Activated T-cell treated with anti-CD3 and anti-CD28 coated beads for 24 hours (primary cell): Measurements from ENCODE around the gene ZNF385B.

Experiments
- DNase-seq: peaks from one replicate; pipeline ENCODE4 v3.0.0-alpha.2; 2020; ENCODE audit warnings: low read depth

The ZNF385B gene

GRCh38 chr2:179550849-179551248 lies 310.6 kb downstream of the ZNF385B start:
- DNase-seq = no peak

DNA sequence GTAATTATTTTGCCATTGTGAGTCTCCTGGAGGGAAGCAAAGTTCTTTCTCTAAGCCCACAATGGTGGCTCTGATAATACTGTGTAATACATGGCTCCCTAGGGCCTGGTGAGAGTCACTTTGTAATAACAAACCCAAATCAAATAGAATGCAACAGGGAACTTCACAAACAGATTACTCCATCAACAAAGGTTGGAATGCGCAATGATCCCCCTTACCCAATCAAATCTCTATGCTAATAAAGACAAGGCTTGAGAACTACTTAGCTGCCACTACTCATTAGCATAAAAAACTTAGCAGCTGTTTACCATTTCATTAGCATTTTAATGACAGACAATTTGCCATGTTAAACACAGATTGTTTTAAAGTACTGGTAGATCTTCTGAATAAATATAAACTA lies 311.2 kb downstream of the ZNF385B start:
- no peak for DNase-seq

DNA sequence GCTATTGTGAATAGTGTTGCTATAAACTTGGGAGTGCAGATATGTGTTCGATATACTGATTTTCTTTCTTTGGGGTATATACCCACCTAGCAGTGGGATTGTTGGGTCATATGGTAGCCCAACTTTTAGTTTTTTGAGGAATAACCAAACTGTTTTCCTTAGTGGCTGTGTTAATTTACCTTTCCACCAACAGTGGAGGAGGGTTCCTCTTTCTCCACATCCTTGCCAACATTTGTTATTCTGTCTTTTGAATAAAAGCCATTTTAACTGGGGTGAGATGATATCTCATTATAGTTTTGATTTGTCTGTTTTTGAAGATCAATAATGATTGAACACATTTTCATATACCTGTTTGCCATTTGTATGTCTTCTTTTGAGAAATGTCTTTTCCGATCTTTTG lies 314.8 kb downstream of the ZNF385B start:
- DNase-seq = no peak

DNA sequence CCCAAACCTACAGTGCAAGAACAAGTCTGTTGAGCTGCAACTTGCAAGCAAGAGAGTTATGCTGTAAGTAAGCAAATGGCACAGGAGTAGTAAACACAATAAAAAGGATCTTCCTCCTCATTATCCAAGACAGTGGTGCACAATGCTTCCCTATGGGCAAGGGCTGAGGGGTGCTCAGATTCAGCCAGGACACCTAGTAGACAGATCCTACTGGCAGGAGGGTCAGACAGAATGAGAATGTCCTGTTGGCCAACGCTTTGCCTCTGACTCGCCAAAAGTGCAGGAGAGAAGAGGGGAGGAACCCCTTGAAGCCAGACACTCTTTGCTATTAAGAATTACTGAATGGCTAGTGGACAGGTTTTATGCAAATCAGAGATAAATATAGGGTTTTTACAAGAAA lies 316.4 kb downstream of the ZNF385B start:
- DNase-seq = no peak

DNA sequence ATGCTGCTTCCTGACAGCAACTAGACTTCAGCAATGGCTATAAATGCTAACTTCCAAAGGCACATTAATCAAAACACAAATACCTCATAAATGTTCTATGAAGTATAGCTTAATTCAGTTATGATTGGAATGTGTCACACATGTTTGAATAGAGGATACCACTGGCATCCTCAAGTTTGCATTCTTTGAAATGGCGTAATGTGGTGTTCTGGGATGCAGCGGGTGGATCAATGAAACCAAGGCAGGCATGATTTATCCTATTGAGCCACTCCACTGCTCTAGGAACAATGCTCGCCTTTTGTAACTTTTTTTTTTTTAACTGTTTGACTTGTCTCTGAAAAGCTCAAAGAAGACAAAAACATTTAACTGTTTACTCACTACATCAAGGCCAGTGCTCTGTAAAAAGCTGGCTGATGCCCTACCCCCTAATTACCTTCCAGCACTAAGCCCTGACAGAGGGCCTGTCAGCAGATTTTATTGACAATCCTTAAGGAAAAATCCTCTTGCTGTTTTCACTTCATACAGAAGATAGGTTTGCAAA lies 318.0 kb downstream of the ZNF385B start:
- DNase-seq = no peak

DNA sequence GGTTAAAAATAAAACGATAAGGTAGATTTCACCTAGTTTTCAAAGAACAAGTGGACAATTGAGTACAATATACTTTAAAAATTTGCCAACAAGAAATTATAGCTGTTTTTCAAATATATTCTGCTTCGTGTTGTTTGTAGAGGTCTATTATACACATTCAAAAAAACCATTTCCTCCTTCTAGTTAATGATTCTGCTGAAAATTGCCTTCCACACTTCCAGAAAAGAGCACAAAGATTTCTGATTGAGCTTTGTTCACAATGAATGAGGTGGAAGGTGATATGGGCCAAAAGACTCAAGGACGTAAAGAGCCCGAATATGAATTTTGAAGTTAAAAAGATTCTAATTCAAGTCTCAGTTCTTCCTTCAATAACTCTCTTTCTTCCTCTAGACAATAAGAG lies 319.8 kb downstream of the ZNF385B start:
- no peak for DNase-seq

DNA sequence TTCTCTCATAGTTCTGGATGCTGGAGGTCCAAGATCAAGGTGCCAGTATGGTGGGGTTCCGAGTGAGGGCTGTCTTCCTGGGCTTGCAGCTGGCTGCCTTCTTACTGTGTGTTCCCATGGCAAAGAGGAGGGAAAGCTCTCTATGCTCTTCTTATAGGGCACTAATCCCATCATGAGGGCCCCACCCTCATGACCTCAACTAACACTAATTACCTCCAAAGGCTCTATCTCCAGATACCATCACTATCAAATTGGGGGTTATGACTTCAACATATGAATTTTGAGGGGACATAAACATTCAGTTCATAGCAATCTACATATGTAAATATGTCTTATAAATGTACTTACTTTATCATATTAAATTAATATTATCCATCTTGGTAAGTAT lies 322.3 kb downstream of the ZNF385B start:
- DNase-seq = no peak

DNA sequence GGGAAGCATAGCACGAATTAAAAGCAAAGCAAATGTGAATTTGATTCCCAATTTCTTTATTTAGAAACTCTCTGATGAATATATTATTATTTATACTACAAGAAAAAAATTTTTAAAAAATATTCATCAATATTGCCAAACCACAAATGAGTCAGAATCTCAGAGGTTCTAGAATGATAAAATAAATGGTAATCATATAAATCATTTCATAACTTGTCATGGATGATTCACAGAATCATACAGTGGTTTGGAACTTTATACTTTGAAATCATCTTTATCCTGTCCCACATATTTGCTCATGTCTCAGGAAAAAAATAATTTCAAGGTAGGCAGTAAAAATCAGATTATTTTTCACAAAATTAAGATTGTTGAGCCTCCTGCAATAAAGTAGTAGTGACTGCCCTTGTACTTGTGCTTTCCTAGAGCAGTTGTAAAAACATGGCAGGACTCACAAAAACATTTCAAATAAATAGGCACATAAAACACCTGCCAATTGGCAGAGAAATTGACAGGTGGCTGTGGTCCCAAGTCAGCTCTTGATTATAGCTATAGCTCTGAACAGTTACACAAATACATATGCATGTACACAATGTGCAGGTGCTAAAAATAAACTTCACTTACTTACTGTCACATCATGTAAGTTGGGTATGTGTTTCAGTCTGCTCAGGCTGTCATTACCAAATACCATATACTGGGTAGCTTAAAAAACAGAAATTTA lies 322.8 kb downstream of the ZNF385B start:
- DNase-seq = no peak

DNA sequence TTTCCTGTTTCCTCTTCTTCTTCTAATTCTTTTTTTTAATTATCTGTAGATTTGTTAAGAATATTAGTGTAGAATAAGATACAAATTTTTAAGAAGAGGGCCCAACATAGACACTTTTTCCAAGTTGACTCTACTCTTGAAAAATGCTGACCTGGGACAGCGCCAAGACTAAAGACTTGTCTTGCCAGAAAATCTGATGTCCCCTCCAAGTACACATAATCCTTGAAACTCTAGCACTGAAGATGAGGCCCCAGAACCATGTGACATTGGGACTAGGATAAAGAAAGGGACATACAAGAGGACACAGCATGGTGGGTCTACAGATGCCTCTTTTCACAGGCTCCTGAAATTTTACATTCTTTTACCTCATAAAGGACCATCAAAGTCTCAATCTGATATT lies 325.2 kb downstream of the ZNF385B start:
- DNase-seq = no peak

DNA sequence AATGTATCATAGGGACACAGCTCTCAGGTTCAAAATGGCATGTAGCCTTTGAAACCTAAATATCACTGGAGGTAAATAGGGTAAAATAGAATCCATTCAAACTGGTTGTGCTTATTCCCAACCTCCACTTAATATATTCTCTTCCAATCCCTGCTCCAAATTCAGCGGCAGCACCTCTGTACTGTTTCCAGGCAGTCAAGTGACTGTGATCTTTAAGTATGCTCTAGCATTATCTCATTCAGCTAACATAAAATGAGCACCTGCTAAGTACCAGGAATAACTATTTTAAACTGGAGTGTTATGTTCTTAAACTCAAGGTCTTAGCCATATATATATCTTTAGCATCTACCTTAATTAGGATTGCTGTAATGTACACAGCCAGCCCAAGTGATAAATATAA lies 327.5 kb downstream of the ZNF385B start:
- DNase-seq = no peak

DNA sequence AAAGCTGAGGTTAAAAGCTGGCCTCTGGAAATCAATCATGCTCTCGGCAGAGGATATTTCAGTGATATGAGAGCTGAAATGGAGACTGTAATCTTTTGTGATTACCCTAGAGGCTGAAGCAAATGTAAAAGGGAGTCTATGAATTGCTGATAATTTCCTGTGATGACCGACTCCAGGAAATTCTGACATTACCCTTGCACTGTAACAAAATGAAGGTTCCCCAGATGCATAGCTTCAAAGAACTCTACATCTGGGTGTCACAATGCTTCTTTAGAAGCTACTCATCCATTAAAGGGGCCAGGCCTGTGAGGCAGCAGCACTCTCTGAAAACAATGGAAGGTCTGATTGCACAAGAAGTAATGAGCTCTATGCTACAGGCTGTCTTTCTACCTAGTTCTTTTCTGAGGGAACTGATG lies 328.5 kb downstream of the ZNF385B start:
- no peak for DNase-seq

- no peak for DNase-seq
Observed at GRCh38 chr2:179528576-179529069, 332.8 kb downstream of the ZNF385B start.

GRCh38 chr2:179525340-179525739 lies 336.1 kb downstream of the ZNF385B start:
- DNase-seq = no peak

GRCh38 chr2:179524809-179525339 lies 336.5 kb downstream of the ZNF385B start:
- no peak for DNase-seq

DNA sequence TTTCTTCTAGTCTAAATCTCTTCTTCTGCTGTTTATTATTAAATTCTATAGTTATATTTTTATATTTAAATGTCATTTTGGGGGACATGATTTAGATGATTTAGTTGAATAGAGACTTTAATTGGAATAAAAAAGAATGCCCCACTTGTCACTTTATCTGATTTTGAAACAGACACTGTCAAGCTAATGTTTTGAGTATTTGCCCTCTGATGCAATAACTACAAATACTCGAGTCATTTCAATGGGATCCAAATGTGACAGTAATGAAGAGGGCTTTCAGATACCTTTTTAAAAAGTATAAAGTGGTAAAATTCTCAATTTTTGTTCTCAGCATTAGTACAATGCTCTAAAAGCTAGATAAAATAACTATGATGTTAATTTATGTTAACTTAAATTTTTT lies 339.5 kb downstream of the ZNF385B start:
- DNase-seq = no peak

GRCh38 chr2:179518830-179519229 lies 342.6 kb downstream of the ZNF385B start:
- DNase-seq = no peak

DNA sequence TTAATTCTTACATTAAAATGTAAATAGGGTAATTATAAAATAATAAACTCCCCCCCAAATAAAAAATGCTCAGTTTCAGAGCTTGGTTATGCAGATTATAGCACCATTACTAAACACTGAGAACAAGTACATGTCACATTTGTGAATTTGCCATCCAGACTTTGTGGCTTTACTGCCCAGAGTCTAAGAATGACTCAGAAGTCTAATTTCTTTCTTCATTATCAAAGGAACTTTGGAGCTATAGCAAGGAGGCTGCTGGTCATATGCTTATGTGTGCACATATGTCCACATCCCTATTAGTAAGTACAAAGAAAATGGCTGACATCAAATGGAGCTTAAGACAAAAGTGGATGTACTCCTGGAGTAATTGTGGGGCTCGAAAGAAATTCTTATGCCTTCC lies 348.2 kb downstream of the ZNF385B start:
- DNase-seq = no peak

- DNase-seq = no peak
Observed at GRCh38 chr2:179512281-179513035, 349.0 kb downstream of the ZNF385B start.

DNA sequence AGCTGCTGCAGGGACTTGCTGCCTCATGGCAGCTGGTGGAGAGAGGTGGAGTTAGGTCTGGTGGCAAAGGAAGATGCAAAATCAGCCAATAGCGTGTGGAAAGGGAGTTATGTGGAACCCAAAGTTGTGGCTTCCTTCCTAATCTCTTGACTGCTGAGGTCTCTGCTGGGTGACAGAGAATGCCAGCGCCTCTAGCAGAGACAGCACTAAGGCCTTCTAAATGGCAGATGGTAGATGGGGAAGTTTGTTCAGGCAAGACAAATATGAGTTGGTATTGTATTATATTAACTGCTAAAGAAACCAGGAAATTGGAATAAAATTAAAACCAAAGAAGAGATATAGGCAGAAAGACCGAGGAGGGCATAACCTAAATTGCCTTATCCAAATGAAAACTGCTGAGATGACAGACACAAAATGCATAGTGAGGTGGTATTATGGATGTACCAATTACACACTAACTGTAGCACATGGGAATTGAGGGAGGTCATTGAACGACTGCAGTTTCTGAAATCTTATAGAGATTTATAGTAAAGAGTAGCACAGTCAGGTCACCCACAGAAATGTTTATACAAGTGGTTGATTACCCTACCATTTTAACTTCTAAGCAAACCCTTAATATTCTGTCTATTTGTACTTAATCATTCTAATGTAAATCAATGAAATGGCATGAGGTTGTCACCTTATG lies 350.2 kb downstream of the ZNF385B start:
- DNase-seq = no peak

DNA sequence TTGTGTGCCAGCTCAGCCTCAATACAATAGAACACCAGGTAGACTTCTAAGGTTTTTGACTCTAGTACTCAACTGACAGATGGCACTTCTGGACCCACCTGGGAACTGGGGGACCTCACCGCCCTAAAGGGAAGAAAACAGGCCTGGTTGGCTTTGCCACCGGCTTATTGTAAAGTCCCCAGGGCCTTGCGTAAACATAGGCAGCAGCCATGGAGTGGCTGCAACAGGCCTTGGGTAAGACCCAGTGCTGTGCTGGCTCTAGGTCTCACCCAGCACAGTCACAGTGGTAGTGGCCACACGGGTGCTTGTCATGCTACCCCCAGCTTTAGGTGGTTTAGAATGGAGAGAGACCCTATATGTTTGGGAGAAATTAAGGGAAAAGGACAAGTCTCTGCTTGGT lies 366.1 kb downstream of the ZNF385B start:
- no peak for DNase-seq

DNA sequence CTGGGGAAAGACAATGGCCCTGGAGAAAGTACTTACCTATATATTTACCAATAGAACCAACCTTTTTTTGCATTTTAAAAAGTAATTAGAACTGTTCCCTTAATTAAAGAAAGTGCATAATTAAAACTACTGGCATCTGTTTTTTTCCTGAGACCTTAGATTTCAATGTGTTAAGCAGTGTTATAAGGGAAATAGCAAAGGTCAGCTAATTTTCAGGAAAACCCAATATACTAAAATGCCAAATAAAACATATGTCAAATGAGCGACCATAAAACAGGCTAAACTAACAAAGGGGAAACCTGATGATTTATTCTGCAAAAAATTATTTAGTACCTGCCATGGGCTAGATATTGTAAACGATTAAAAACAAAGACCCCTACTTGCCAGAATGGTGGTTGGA lies 372.8 kb downstream of the ZNF385B start:
- no peak for DNase-seq

GRCh38 chr2:179487010-179487731 lies 374.2 kb downstream of the ZNF385B start:
- DNase-seq = no peak
